Mammary epithelial cell (primary cell): ENCODE data around the gene ZBTB9.

Experiments
- CTCF ChIP-seq, 2 donors: IDR thresholded peaks in 1 of 2; conservative IDR thresholded peaks in 1 of 2; 2 replicates each; pipeline ENCODE4 v1.5.1; 2011 to 2012; ENCODE audit warnings: inconsistent platforms in 2 of 2, low read length in 2 of 2, mild to moderate bottlenecking in 2 of 2, control low read depth in 1 of 2, low read depth in 1 of 2; ENCODE audit not compliant: insufficient read depth in 1 of 2; ENCODE audit errors: extremely low read depth in 1 of 2
- EZH2 ChIP-seq: IDR thresholded peaks from 2 replicates; pipeline ENCODE4 v1.6.1; 2012; ENCODE audit warnings: low read length, inconsistent platforms, borderline replicate concordance

DNA sequence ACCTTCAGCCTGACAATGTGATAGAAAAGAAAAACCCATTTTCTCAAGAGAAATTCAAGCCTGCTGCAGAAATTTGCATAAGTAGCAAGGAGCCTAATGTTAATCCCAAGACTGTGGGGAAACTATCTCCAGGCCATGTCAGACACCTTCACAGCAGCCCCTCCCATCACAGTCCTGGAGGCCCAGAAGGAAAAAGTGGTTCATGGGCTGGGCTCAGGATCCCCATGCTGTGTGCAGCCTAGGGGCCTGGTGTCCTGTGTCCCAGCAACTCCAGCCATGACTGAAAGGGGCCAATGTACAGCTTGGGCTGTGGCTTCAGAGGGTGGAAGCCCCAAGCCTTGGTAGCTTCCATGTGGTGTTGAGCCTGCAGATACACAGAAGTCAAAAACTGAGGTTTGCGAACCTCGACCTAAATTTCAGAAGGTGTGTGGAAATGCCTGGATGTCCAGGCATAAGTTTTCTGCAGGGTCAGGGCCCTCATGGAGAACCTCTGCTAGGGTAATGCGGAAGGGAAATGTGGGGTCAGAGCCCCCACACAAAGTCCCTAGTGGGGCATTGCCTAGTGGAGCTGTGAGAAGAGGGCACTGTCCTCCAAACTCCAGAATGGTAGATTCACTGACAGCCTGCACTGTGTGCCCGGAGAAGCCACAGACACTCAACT is 11.8 kb downstream of the ZBTB9 start:
- no peak for TF ChIP-seq CTCF (conservative IDR thresholded peaks at IDR 0.05 in 1 of 2, IDR thresholded peaks at IDR 0.05 in 1 of 2; ENCODE audit: extremely low read depth in 1 of 2, insufficient read depth in 1 of 2, low read depth in 1 of 2, low read length in 2 of 2)
- no peak for TF ChIP-seq EZH2
